Subcutaneous abdominal adipose tissue (tissue), 5 donors: Measurements from ENCODE around the gene PSMG4.
"Not testable (repeated sequence)": the region's sequence is repeated elsewhere in the genome, so short reads cannot be mapped to it uniquely, and the experiment has no call there.

Experiments used
- H3K27ac ChIP-seq: one replicate; pipeline ENCODE4 v1.7.0; 2013; ENCODE audit warnings: low read depth, mild to moderate bottlenecking, inconsistent platforms, low read length, moderate library complexity
- H3K27me3 ChIP-seq, 5 donors: one replicate each; pipeline ENCODE4 v1.7.0; 2013; ENCODE audit warnings: low read length in 5 of 5, inconsistent platforms in 1 of 5; ENCODE audit not compliant: control insufficient read depth in 5 of 5, insufficient read depth in 4 of 5
- H3K36me3 ChIP-seq, 5 donors: one replicate each; pipeline ENCODE4 v1.7.0; 2013; ENCODE audit warnings: low read length in 5 of 5; ENCODE audit not compliant: control insufficient read depth in 5 of 5, insufficient read depth in 5 of 5
- H3K4me1 ChIP-seq, 5 donors: one replicate each; pipeline ENCODE4 v1.7.0; 2013; ENCODE audit warnings: low read length in 5 of 5, mild to moderate bottlenecking in 3 of 5, moderate library complexity in 1 of 5; ENCODE audit not compliant: control insufficient read depth in 5 of 5, insufficient read depth in 5 of 5
- H3K4me3 ChIP-seq, 5 donors: one replicate each; pipeline ENCODE4 v1.7.0; 2013; ENCODE audit warnings: low read length in 5 of 5, low read depth in 1 of 5
- H3K9ac ChIP-seq, 5 donors: one replicate each; pipeline ENCODE4 v1.7.0; 2013; ENCODE audit warnings: low read length in 5 of 5, mild to moderate bottlenecking in 4 of 5, moderate library complexity in 3 of 5
- H3K9me3 ChIP-seq, 5 donors: one replicate each; pipeline ENCODE4 v1.7.0; 2013; ENCODE audit warnings: low read length in 5 of 5; ENCODE audit not compliant: control insufficient read depth in 5 of 5
- donor health status: healthy.
- donor health status: healthy.
- donor health status: healthy.
- donor health status: healthy.
- donor health status: healthy.

Gene PSMG4

DNA sequence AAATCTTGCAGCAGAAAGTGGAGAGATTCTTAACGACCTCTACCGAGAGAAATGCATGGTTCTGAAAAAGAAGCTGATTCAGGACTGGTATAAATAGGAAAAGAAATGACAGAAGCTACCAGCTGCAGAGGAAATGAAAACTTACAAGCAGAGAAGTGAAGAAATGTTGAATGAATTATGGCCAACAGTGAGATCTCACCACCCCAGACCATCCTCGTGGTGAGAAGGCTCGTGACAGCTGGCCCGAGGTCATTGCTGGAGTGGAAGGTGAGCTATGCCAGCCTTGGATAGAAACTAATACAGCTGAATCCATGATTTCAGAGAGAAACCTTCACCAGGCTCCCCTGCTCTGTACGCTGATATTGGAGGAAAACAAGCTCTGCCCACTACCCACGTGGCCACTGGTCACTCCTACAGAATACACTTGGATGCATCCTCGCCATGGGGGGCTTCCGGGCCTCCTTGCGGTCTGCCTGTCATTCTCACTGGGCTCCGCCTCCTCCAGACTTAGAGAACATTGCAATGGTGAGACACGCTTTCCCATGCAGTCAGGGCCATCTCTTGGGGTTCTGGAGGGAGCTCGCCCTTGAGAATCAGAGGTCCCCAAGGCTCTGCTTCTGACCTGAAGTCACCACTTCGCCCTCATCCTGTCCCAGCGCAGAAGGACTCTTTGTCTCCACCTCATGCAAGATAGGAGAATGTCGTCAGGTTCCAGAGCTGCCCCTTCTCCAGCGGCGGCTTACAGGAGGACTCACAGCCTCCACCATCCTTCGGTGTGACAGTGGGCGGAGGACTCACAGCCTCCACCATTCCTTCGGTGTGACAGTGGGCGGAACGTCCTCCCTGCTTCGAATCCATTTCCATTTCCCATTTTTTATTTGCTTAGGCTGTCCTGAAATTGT is 20.7 kb upstream of the PSMG4 start:
- Histone ChIP-seq H3K4me1 (peaks cover 0 to 12% (median 0%) of the 10 kb centered on the region in 5 donors), H3K4me3 (no peak overlapping the region), H3K27me3 (peaks cover 0 to 7% (median 3%) of the 10 kb centered on the region in 5 donors), H3K9ac (peak overlapping the region in 1 of 5 donors; percentile 17), H3K36me3 (no peaks in the 10 kb centered on the region), H3K27ac (no peak overlapping the region), H3K9me3 (no peaks in the 10 kb centered on the region)

DNA sequence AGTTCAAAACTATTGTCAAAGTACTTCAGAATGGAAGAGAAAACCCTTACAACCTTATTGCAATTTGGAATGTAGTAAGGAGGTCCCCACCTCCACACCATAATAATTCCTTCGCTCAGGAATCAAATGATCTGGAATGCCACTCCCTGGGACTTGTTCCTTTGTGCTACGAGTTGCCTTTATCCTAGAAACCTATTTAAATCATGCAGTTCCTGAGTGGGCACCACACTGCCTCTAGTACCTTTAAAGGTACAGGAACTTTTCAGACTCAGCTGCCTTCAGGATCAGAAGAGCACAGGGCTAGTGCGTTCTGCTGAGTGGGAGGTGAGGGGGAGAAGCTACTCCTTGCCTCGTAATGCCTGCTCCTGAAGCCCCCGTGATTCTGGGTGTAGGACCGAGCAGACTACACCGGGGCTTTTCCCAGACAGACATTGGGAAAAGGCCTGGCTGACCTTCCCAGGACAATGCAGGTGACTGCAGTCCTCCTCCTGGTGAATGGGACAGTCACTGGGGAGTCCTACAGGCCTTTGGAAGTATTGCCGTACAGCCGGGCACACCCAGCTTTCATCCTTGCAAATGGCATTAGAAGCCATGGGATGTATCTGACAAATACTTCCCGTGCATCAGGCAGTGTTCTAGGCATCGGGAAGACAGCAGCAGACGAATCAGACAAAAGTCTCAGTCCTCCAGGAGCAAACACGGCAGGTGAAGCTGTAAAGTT is 19.5 kb upstream of the PSMG4 start:
- no peaks in the 10 kb centered on the region for H3K36me3 ChIP-seq
- peaks cover 0 to under 1% (median 0%) of the 10 kb centered on the region in 5 donors for H3K27me3 ChIP-seq
- H3K4me3 ChIP-seq = no peak overlapping the region
- peaks cover 0 to 8% (median 0%) of the 10 kb centered on the region in 5 donors for H3K4me1 ChIP-seq
- no peak overlapping the region for H3K9ac ChIP-seq
- no peaks in the 10 kb centered on the region for H3K9me3 ChIP-seq
- H3K27ac ChIP-seq = no peak overlapping the region

DNA sequence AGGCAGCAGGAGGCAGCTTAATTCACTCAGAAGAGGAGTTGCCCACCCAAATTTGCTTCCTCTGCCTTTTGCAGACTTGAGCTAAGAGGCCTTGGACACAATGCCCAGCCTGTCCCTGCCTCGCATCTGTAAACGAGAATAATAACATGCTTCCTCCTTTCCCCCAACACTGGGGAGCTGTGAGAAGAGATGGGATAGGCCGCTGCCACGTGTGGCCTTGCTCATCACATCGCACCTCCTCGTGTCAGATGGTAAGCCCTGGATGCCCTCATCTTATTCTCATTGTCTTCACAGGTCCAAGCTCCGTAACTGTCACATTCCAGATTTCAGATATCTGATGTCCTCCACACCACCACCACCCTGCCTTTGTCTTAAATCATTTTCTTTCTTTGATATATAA is 18.2 kb upstream of the PSMG4 start:
- H3K36me3 ChIP-seq = no peaks in the 10 kb centered on the region
- H3K4me3 ChIP-seq = no peak overlapping the region
- no peak overlapping the region for H3K9ac ChIP-seq
- H3K27ac ChIP-seq = no peak overlapping the region
- no peaks in the 10 kb centered on the region for H3K9me3 ChIP-seq
- H3K4me1 ChIP-seq = peaks cover 0 to 8% (median 0%) of the 10 kb centered on the region in 5 donors
- no peaks in the 10 kb centered on the region for H3K27me3 ChIP-seq

DNA sequence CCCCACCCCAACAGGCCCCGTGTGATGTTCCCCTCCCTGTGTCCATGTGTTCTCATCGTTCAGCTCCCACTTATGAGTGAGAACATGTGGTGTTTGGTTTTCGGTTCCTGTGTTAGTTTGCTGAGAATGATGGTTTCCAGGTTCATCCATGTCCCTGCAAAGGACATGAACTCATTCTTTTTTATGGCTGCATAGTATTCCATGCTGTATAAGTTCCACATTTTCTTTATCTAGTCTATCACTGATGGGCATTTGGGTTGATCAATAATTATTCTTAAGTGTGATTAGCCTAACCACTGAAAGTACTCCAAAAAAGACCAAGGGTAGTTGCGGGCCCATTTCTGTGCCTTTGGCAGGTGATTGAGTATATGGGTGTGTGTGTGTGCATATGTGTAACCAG is 17.0 kb upstream of the PSMG4 start:
- not testable (repeated sequence) for H3K9me3 ChIP-seq, H3K36me3 ChIP-seq, H3K27ac ChIP-seq, H3K4me1 ChIP-seq, H3K9ac ChIP-seq, H3K4me3 ChIP-seq, H3K27me3 ChIP-seq

DNA sequence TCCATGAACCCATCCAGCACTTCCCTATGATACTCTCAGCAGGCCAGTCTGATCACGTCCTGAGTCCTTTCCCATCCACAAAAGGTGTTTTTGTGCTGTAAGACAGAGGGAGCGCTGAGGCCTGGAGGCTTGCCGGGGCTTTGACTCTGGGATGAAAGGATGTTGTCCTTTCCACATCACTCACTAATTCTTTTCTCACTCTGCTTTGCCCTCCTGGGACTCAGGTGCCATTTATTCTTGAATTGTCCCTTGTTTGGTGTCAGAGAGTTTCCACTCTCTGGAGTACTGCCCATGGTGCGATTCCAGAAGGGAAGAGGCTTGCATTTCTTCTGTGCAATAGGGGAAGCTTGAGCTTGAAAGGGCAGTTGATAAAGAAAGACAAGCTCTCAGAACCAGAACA is 16.0 kb upstream of the PSMG4 start:
- no peak overlapping the region for H3K4me3 ChIP-seq
- H3K36me3 ChIP-seq = no peaks in the 10 kb centered on the region
- H3K27me3 ChIP-seq = no peaks in the 10 kb centered on the region
- peaks cover 3 to 12% (median 8%) of the 10 kb centered on the region in 5 donors for H3K4me1 ChIP-seq
- H3K9me3 ChIP-seq = no peaks in the 10 kb centered on the region
- H3K9ac ChIP-seq = no peak overlapping the region
- no peak overlapping the region for H3K27ac ChIP-seq

DNA sequence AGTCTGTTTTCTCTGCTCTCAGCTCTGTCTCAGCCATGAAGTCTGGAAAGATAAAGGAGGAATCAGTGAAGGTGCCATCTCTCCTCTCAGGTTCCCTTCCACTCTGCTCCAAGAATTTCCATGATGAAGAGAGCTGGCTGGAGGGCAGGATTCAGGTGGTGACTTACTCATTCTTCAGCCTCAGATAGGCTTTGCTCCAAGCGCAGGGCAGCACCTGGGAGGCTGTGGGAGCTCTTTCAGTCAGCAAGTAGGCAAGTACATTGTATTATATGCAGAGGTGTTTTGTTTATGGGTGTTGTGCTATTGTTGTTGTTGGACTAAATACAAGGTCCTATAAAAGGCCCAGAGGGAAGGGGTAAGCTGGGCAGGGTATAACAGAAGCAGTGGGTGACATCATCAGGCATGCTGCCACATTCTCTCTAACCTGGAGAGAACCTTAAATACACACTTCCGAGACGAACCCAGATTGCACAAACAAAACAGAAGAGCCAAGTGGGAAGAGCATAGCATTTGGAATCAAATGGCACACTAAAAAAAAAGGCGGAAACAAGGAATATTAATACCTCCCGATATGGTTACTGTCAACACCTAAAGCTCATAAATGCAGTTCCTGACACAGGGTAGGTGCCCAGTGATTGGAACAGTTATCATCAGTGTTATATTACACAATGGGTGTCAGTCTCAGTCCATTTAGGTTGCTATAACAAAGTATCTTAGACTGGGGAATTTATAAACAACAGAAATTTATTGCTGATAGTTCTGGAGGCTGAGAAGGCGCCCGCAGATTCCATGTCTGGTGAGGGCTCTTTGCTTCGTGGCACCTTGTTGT is 14.5 kb upstream of the PSMG4 start:
- no peaks in the 10 kb centered on the region for H3K27me3 ChIP-seq
- no peaks in the 10 kb centered on the region for H3K9me3 ChIP-seq
- H3K9ac ChIP-seq = no peak overlapping the region
- H3K4me3 ChIP-seq = no peak overlapping the region
- H3K4me1 ChIP-seq = peaks cover 3 to 15% (median 13%) of the 10 kb centered on the region in 5 donors
- no peaks in the 10 kb centered on the region for H3K36me3 ChIP-seq
- H3K27ac ChIP-seq = no peak overlapping the region

DNA sequence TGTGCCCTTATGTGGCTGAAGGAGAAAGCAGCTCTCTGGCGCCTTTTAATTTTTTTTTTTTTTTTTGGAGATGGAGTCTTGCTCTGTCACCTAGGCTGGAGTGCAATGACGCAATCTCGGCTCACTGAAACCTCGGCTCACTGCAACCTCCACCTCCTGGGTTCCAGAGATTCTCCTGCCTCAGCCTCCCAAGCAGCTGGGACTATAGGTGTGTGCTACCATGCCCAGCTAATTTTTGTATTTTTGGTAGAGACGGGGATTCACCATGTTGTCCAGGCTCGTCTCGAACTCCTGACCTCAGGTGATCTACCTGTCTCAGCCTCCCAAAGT is 13.9 kb upstream of the PSMG4 start:
- not testable (repeated sequence) for H3K36me3 ChIP-seq, H3K9ac ChIP-seq, H3K27me3 ChIP-seq, H3K4me3 ChIP-seq, H3K9me3 ChIP-seq, H3K27ac ChIP-seq
- peaks cover 3 to 15% (median 13%) of the 10 kb centered on the region in 5 donors for H3K4me1 ChIP-seq

DNA sequence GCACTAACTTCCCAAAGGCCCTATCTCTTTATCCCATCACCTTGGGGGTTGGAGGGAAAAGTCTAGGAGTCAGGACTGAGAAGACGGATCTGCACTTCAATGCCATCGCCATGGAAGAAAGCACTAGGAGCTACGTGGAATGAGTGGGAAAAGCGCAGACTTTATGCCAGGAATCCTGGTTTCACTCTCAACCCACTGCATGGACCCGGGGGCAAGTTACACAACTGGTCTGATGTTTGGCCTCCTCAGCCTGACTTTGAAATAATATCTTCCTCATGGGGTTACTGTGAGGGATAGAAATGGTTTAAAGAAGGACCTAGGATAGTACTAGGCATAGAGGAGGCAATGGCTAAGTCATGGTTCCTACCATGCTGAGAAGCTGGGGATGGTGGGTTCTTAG is 13.5 kb upstream of the PSMG4 start:
- Histone ChIP-seq H3K36me3 (no peaks in the 10 kb centered on the region), H3K9me3 (no peaks in the 10 kb centered on the region), H3K27ac (no peak overlapping the region), H3K9ac (no peak overlapping the region), H3K4me3 (no peak overlapping the region), H3K27me3 (no peaks in the 10 kb centered on the region), H3K4me1 (peaks cover 3 to 18% (median 15%) of the 10 kb centered on the region in 5 donors)

DNA sequence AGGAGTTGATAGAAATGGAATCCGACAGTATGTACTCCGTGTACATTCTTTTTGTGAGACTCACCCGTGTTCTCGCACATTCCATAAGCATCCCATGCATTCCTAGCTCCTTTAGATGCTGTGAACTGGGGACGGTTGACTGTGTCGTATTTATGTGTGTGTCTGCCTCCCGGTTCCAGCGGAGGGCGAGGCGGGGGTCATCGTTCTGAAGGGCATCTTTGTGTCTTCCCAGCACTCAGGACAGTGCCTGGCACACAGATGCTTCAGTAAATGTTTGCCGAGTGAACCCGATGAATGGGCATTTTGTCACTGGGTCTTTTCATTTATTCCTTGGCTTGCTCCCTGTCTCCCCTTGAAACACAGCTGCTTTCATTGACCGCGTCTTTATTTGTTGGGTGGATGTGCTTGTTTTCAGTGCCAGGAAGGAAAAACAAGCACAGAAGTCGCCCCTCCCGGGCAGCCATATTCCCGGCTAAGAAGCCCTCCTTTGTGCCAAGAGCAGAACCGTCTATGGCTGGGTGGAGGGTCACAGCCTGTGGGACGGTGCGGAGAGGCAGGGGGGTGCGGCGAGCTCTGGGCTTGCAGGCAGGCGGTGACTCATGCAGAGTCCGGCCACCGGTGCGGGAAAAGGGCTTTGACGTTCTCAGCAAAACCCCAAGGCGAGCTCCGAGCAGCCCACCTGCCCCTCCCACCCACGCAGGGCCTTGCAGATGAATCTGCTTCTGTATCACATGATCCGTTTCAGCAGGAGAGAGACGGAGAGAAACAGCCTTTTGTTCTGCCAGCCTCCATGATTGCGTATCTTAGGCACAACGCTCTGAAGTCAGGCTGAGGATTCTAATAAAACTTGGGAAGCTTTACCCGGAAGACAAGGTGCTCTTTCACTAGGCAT is 11.2 kb upstream of the PSMG4 start:
- H3K9me3 ChIP-seq = no peaks in the 10 kb centered on the region
- peak overlapping the region in 3 of 5 donors; percentile 39 to 65 (median 58) for H3K9ac ChIP-seq
- H3K27ac ChIP-seq = no peak overlapping the region
- peak overlapping the region; percentile 54 to 75 (median 62) for H3K4me3 ChIP-seq
- H3K27me3 ChIP-seq = no peaks in the 10 kb centered on the region
- peaks cover 8 to 32% (median 31%) of the 10 kb centered on the region in 5 donors for H3K4me1 ChIP-seq
- no peaks in the 10 kb centered on the region for H3K36me3 ChIP-seq
